Testis (tissue), 2 donors: ENCODE measurements around the gene ZNF208.

Source experiments
- POLR2A ChIP-seq: fragments of 450-650 bp; IDR thresholded peaks from one replicate; pipeline ENCODE4 v1.6.1; 2017; ENCODE audit warnings: antibody characterized with exemption, mild to moderate bottlenecking, moderate library complexity
- TF ChIP-seq, protein P1 (sequence below), 3 experiments: fragments of 450-650 bp in 2 of 3; fragments of 200-600 bp in 1 of 3; sonication (generic) in 1 of 3; IDR thresholded peaks; one replicate each; pipeline ENCODE4 v1.5.1; 2016 to 2019; ENCODE audit warnings: antibody characterized with exemption in 3 of 3, mild to moderate bottlenecking in 2 of 3, moderate library complexity in 1 of 3

DNA sequence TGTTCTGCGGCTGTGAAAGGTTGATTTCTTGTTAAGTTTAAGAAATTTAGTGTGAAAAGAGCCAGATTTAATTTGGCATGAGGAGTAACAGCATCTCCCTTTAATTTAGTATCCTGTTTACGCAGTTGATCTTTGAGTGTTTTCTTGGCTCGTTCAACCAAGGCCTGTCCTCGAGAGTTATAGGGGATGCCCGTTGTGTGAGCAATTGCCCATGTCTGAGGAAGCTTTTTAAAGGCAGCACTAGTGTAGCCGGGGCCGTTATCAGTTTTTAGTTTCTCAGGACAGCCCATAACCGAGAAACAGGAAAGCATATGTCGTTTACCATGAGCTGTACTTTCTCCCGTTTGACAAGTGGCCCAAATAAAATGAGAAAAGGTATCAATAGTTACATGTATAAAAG, 127.2 kb downstream of the ZNF208 start:
- no peak for TF ChIP-seq POLR2A
- TF ChIP-seq, protein P1, sequence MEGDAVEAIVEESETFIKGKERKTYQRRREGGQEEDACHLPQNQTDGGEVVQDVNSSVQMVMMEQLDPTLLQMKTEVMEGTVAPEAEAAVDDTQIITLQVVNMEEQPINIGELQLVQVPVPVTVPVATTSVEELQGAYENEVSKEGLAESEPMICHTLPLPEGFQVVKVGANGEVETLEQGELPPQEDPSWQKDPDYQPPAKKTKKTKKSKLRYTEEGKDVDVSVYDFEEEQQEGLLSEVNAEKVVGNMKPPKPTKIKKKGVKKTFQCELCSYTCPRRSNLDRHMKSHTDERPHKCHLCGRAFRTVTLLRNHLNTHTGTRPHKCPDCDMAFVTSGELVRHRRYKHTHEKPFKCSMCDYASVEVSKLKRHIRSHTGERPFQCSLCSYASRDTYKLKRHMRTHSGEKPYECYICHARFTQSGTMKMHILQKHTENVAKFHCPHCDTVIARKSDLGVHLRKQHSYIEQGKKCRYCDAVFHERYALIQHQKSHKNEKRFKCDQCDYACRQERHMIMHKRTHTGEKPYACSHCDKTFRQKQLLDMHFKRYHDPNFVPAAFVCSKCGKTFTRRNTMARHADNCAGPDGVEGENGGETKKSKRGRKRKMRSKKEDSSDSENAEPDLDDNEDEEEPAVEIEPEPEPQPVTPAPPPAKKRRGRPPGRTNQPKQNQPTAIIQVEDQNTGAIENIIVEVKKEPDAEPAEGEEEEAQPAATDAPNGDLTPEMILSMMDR (IDR thresholded peaks at IDR 0.05) = no peak
